GM12865 (cell line): ENCODE data around the gene BMAL1.

Experiments used
- DNase-seq: peaks from one replicate; pipeline ENCODE4 v3.0.0; 2010; ENCODE audit warnings: low read depth
- H3K4me3 ChIP-seq: 2 replicates; pipeline ENCODE4 v1.5.1; 2011; ENCODE audit warnings: mild to moderate bottlenecking, low read depth, low read length, control low read depth
- CTCF ChIP-seq: IDR thresholded peaks from 2 replicates; pipeline ENCODE4 v1.5.1; 2011; ENCODE audit warnings: low read length, control low read depth, low read depth, inconsistent platforms; ENCODE audit not compliant: insufficient read depth; ENCODE audit errors: missing control alignments

Gene BMAL1

GRCh38 chr11:13237761-13238160, 39.8 kb upstream of the BMAL1 start:
- DNase-seq = no peak
- TF ChIP-seq CTCF = no peak
- no peak overlapping the region for H3K4me3 ChIP-seq

- H3K4me3 ChIP-seq = no peak overlapping the region
- peak; percentile 89 for TF ChIP-seq CTCF
- DNase-seq = peak; percentile 60
Measured at GRCh38 chr11:13238879-13239514, 38.6 kb upstream of the BMAL1 start.

GRCh38 chr11:13242564-13242963, 35.0 kb upstream of the BMAL1 start:
- no peak for TF ChIP-seq CTCF
- no peak overlapping the region for H3K4me3 ChIP-seq
- no peak for DNase-seq

GRCh38 chr11:13247606-13248296, 29.8 kb upstream of the BMAL1 start:
- no peak for TF ChIP-seq CTCF
- no peak for DNase-seq
- H3K4me3 ChIP-seq = no peak overlapping the region

GRCh38 chr11:13249177-13249576, 28.4 kb upstream of the BMAL1 start:
- no peak for DNase-seq
- TF ChIP-seq CTCF = no peak
- H3K4me3 ChIP-seq = no peak overlapping the region

- H3K4me3 ChIP-seq = no peak overlapping the region
- no peak for TF ChIP-seq CTCF
- peak; percentile 16 for DNase-seq
Measured at GRCh38 chr11:13249992-13250391, 27.6 kb upstream of the BMAL1 start.

GRCh38 chr11:13251966-13252365, 25.6 kb upstream of the BMAL1 start:
- TF ChIP-seq CTCF = no peak
- no peak overlapping the region for H3K4me3 ChIP-seq
- no peak for DNase-seq
